SU-DHL-6 (cell line): Measurements from ENCODE around the gene RBP4.

Source experiments
- H2AFZ ChIP-seq: fragments of 200-600 bp; sonication (generic); 2 replicates; pipeline ENCODE4 v1.6.1; 2014; ENCODE audit warnings: low read depth, mild to moderate bottlenecking, moderate library complexity, mixed read lengths, antibody characterized with exemption, low read length; ENCODE audit not compliant: severe bottlenecking
- H3F3A ChIP-seq: fragments of 200-600 bp; shearing (Covaris generic); 2 replicates; pipeline ENCODE4 v1.6.0; 2016; ENCODE audit warnings: antibody characterized with exemption, mild to moderate bottlenecking; ENCODE audit not compliant: insufficient read depth
- H3K27ac ChIP-seq: fragments of 200-600 bp; sonication (generic); 2 replicates; pipeline ENCODE4 v1.5.1; 2016; ENCODE audit warnings: low read depth, mild to moderate bottlenecking, low read length, moderate library complexity, mixed read lengths
- H3K27me3 ChIP-seq: fragments of 200-600 bp; sonication (generic), shearing (Covaris generic); 2 replicates; pipeline ENCODE4 v1.6.0; 2014; ENCODE audit warnings: mild to moderate bottlenecking, low read length
- H3K36me3 ChIP-seq: fragments of 200-600 bp; sonication (generic); 2 replicates; pipeline ENCODE4 v1.6.1; 2014; ENCODE audit warnings: mild to moderate bottlenecking, low read length, mixed read lengths
- H3K4me2 ChIP-seq: fragments of 300-600, 200-600 bp; shearing (Covaris generic), sonication (generic); 2 replicates; pipeline ENCODE4 v1.6.0; 2014; ENCODE audit warnings: low read length, low read depth, mild to moderate bottlenecking; ENCODE audit not compliant: poor library complexity, severe bottlenecking
- H3K4me3 ChIP-seq: fragments of 200-600 bp; sonication (generic); 2 replicates; pipeline ENCODE4 v1.5.1; 2014; ENCODE audit warnings: antibody characterized with exemption, low read length, mild to moderate bottlenecking, mixed read lengths; ENCODE audit not compliant: insufficient read depth, poor library complexity, severe bottlenecking
- H3K79me2 ChIP-seq: fragments of 200-600 bp; sonication (generic); 2 replicates; pipeline ENCODE4 v1.6.1; 2014; ENCODE audit warnings: mild to moderate bottlenecking, low read length, moderate library complexity; ENCODE audit not compliant: insufficient read depth
- H3K9ac ChIP-seq: fragments of 200-600 bp; sonication (generic); 2 replicates; pipeline ENCODE4 v1.7.0; 2014; ENCODE audit warnings: mild to moderate bottlenecking, low read length
- H3K9me2 ChIP-seq: fragments of 200-600 bp; sonication (generic); replicated peaks from 2 replicates; pipeline ENCODE4 v1.6.1; 2014; ENCODE audit warnings: low read length; ENCODE audit not compliant: insufficient read depth
- H3K9me3 ChIP-seq: fragments of 200-600 bp; sonication (generic); 2 replicates; pipeline ENCODE4 v1.6.1; 2014; ENCODE audit warnings: low read length, mixed read lengths; ENCODE audit not compliant: insufficient read depth
- H4K20me1 ChIP-seq: fragments of 200-600 bp; sonication (generic); 2 replicates; pipeline ENCODE4 v1.6.1; 2014; ENCODE audit warnings: low read depth, mild to moderate bottlenecking, antibody characterized with exemption, low read length, moderate library complexity, mixed read lengths
- EZH2phosphoT487 ChIP-seq: fragments of 200-600 bp; sonication (generic), shearing (Covaris generic); conservative IDR thresholded peaks from 2 replicates; pipeline ENCODE4 v1.6.1; 2018; ENCODE audit warnings: mild to moderate bottlenecking, antibody characterized with exemption, low read length, moderate library complexity, mixed read lengths
- TF ChIP-seq, protein P1 (sequence below): fragments of 200-600 bp; sonication (generic); IDR thresholded peaks from one replicate; pipeline ENCODE4 v1.5.1; 2017; ENCODE audit warnings: antibody characterized with exemption, mild to moderate bottlenecking, low read length, moderate library complexity; ENCODE audit not compliant: insufficient read depth, poor library complexity, severe bottlenecking

The RBP4 gene

DNA sequence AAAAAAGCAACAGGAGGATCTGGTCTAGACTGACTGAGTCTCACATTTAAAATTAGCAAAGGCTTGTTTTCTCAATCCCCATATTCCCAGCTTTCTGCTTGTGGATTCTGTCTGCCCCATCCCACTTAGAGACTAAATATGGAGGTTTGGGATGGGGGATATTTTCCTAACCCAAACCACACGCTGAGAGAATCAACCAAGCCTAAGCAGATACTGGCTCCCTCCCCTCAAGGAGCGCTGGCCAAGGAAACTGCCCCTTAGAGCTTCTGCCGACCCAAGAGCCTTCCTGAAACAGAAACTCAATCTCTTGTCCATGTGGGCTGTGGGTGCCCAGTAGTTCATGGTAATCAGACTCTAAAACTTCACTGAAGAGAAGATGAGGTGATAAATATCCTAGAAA is 30.7 kb downstream of the RBP4 start:
- Histone ChIP-seq H2AFZ (no peak overlapping the region), H3F3A (no peaks in the 10 kb centered on the region), H3K4me2 (no peak overlapping the region), H3K9ac (no peak overlapping the region), H3K27me3 (no peaks in the 10 kb centered on the region), H3K9me2 (no peaks in the 10 kb centered on the region), H3K4me3 (no peak overlapping the region), H3K9me3 (no peaks in the 10 kb centered on the region), H3K27ac (no peak overlapping the region), H3K79me2 (no peaks in the 10 kb centered on the region), H3K36me3 (no peaks in the 10 kb centered on the region), H4K20me1 (no peaks in the 10 kb centered on the region)
- TF ChIP-seq, protein P1, sequence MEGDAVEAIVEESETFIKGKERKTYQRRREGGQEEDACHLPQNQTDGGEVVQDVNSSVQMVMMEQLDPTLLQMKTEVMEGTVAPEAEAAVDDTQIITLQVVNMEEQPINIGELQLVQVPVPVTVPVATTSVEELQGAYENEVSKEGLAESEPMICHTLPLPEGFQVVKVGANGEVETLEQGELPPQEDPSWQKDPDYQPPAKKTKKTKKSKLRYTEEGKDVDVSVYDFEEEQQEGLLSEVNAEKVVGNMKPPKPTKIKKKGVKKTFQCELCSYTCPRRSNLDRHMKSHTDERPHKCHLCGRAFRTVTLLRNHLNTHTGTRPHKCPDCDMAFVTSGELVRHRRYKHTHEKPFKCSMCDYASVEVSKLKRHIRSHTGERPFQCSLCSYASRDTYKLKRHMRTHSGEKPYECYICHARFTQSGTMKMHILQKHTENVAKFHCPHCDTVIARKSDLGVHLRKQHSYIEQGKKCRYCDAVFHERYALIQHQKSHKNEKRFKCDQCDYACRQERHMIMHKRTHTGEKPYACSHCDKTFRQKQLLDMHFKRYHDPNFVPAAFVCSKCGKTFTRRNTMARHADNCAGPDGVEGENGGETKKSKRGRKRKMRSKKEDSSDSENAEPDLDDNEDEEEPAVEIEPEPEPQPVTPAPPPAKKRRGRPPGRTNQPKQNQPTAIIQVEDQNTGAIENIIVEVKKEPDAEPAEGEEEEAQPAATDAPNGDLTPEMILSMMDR = no peak
- TF ChIP-seq EZH2phosphoT487 = no peak

DNA sequence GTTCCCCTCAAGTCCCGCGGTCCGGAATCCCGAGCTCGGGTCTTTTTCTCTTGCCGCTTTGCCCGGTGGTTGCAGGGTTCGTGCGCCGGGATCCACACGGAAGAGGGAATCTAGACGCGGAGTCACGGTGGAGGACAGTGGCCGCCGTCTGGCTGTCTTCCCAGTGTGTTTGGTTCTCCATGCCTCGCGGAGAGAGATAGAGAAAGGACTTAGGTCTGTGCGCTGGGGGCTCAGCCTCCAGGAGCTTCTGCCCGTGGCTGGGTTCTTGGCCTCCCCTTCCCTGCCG is 33.0 kb downstream of the RBP4 start:
- H3K27me3 ChIP-seq = no peaks in the 10 kb centered on the region
- H3K9me2 ChIP-seq = no peaks in the 10 kb centered on the region
- H2AFZ ChIP-seq = no peak overlapping the region
- no peaks in the 10 kb centered on the region for H3K9me3 ChIP-seq
- TF ChIP-seq, protein P1 = no peak
- no peak for TF ChIP-seq EZH2phosphoT487
- no peaks in the 10 kb centered on the region for H3K79me2 ChIP-seq
- no peaks in the 10 kb centered on the region for H3K36me3 ChIP-seq
- no peaks in the 10 kb centered on the region for H3F3A ChIP-seq
- H3K4me2 ChIP-seq = no peak overlapping the region
- H3K27ac ChIP-seq = no peak overlapping the region
- H3K9ac ChIP-seq = no peak overlapping the region
- no peaks in the 10 kb centered on the region for H4K20me1 ChIP-seq
- H3K4me3 ChIP-seq = no peak overlapping the region

DNA sequence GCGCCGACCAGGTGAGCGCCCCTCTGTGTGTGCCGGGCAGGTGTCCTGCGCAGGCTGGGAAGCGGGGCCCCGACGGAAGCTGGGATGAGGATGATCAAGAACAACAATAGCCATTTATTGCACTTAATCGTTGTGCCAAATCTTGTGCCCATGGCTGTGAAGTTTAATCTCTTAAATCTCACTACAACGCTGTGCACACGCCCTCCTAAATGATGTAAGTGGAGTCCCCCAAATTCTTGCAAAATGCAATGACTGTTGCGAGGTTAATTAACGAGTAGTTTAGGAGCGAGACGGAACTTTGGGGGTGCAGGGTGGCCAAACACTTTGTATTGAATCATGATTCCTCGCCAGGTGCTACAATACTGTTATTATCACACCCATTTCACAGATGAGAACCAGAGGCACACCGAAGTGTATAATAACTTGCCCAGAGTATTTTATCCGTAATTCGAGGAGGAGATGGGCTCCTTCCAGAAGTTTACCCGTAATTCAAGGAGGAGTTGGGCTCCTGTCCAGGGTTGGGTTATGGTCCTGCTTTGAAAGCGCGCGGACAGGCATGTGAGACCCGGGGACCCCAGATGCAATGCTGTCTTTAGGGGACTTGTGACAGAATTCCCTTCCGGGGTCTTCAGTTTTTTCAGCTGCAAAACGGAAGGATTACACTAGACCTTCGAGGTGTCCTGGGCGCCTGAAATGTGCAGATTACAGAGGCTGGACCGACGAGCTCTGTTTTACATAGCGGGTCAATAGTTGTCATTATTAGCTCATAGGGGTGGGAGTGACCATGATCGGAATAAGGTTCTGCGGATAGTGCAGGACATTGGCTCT is 33.5 kb downstream of the RBP4 start:
- Histone ChIP-seq H3K4me2 (no peak overlapping the region), H3K36me3 (no peaks in the 10 kb centered on the region), H3F3A (no peaks in the 10 kb centered on the region), H3K9me2 (no peaks in the 10 kb centered on the region), H3K27ac (no peak overlapping the region), H3K9ac (no peak overlapping the region), H3K4me3 (no peak overlapping the region), H3K27me3 (no peaks in the 10 kb centered on the region), H3K9me3 (no peaks in the 10 kb centered on the region), H4K20me1 (no peaks in the 10 kb centered on the region), H2AFZ (no peak overlapping the region), H3K79me2 (no peaks in the 10 kb centered on the region)
- TF ChIP-seq, protein P1 = no peak
- no peak for TF ChIP-seq EZH2phosphoT487
